GM12878 (cell line): ENCODE results near the gene TMPRSS3. TPM values are rescaled to one million over a fixed set of nuclear protein-coding genes. Genes with fewer than 3 reads are reported as not detected.

Experiments
- ATAC-seq: fragments of 200-7000 bp; cut with Tn5 transposase; 3 replicates; pipeline ENCODE4 v1.9.1; 2020; ENCODE audit warnings: mild to moderate bottlenecking, moderate library complexity
- BruUV-seq: library from RNA; stranded (reverse); fragments of 400-500 nt; replicated peaks from 2 replicates; lab custom pipeline; 2021; lab: Mats Ljungman, UMichigan
- CTCF ChIA-PET: fragments of 300-600 bp; sonication (Branson Sonifier 250); formaldehyde crosslinking; extraction: SDS; loops from one replicate; lab custom pipeline; 2021; ENCODE audit warnings: inconsistent platforms; lab: Yijun Ruan, JAX
- POLR2A ChIA-PET: fragments of 350-600 bp; formaldehyde crosslinking; extraction: SDS; loops from one replicate; lab custom pipeline; 2021; ENCODE audit warnings: inconsistent platforms; lab: Charles Lee
- RAD21 ChIA-PET: fragments of 300-600 bp; sonication (Branson Sonifier 250); formaldehyde crosslinking; loops from one replicate; lab custom pipeline; 2023; ENCODE audit warnings: antibody characterized with exemption; ENCODE audit not compliant: unreplicated experiment; lab: Charles Lee
- SMC1A ChIA-PET: fragments of 300-600 bp; sonication (Branson Sonifier 250); formaldehyde crosslinking; loops from one replicate; lab custom pipeline; 2023; ENCODE audit not compliant: unreplicated experiment, uncharacterized antibody; lab: Charles Lee
- DNase-seq: peaks from one replicate; pipeline ENCODE4 v3.0.0-alpha.2; 2011; ENCODE audit warnings: low read depth, low spot score
- FAIRE-seq: peaks from 3 replicates; lab custom pipeline; 2011; peaks lifted over from hg19 to GRCh38; lab: Jason Lieb, UNC
- H2AFZ ChIP-seq: 2 replicates; pipeline ENCODE4 v1.6.0; 2011; ENCODE audit warnings: low read depth, low read length, control low read depth; ENCODE audit not compliant: control insufficient read depth
- H3K27ac ChIP-seq: 2 replicates; pipeline ENCODE4 v1.5.1; 2011; ENCODE audit warnings: control low read depth; ENCODE audit not compliant: control insufficient read depth, insufficient read depth
- H3K27me3 ChIP-seq, 2 experiments: replicated peaks in 1 of 2; 2 replicates each; pipeline versions ENCODE4 v1.6.0 to v1.6.1; 2011; ENCODE audit warnings: low read length in 1 of 2; ENCODE audit not compliant: control insufficient read depth in 2 of 2, insufficient read depth in 2 of 2
- H3K36me3 ChIP-seq, 2 experiments: 2 replicates each; pipeline ENCODE4 v1.5.1; 2011; ENCODE audit warnings: low read length in 1 of 2; ENCODE audit not compliant: control insufficient read depth in 2 of 2, insufficient read depth in 2 of 2
- H3K4me1 ChIP-seq: 2 replicates; pipeline ENCODE4 v1.6.1; 2011; ENCODE audit warnings: mild to moderate bottlenecking, low read length, moderate library complexity, mixed read lengths; ENCODE audit not compliant: control insufficient read depth, insufficient read depth
- H3K4me2 ChIP-seq: 2 replicates; pipeline ENCODE4 v1.6.0; 2011; ENCODE audit warnings: control low read depth; ENCODE audit not compliant: control insufficient read depth, insufficient read depth
- H3K4me3 ChIP-seq: fragments of 200-600 bp; sonication (generic); 2 replicates; pipeline ENCODE4 v1.5.1; 2016
- H3K79me2 ChIP-seq: 2 replicates; pipeline ENCODE4 v1.6.0; 2011; ENCODE audit warnings: low read length; ENCODE audit not compliant: control insufficient read depth, insufficient read depth
- H3K9ac ChIP-seq: 2 replicates; pipeline ENCODE4 v1.8.0; 2011; ENCODE audit warnings: low read length, control low read depth, mixed read lengths; ENCODE audit not compliant: control insufficient read depth, insufficient read depth
- H3K9me3 ChIP-seq: replicated peaks from 3 replicates; pipeline ENCODE4 v1.5.1; 2011; ENCODE audit warnings: mild to moderate bottlenecking, low read length; ENCODE audit not compliant: control insufficient read depth, insufficient read depth
- H4K20me1 ChIP-seq: 2 replicates; pipeline ENCODE4 v1.6.0; 2011; ENCODE audit not compliant: control insufficient read depth, insufficient read depth
- ATF7 ChIP-seq: fragments of 450-650 bp; IDR thresholded peaks from 2 replicates; pipeline ENCODE4 v1.6.1; 2016; ENCODE audit warnings: low read depth, mild to moderate bottlenecking
- CEBPB ChIP-seq, 2 experiments: fragments of 150-350 bp in 1 of 2; IDR thresholded peaks; 2 replicates each; pipeline ENCODE4 v1.6.1; 2012 to 2014; ENCODE audit warnings: low read depth in 2 of 2, low read length in 2 of 2, borderline replicate concordance in 1 of 2, inconsistent platforms in 1 of 2
- E2F4 ChIP-seq: IDR thresholded peaks from 2 replicates; pipeline ENCODE4 v1.6.1; 2012; ENCODE audit warnings: low read depth, low read length, improper control_type of control experiment
- ELK1 ChIP-seq: IDR thresholded peaks from 2 replicates; pipeline ENCODE4 v1.6.1; 2012; ENCODE audit warnings: low read depth, low read length, improper control_type of control experiment
- FOXM1 ChIP-seq: IDR thresholded peaks from 2 replicates; pipeline ENCODE4 v1.6.1; 2012; ENCODE audit warnings: low read depth, mild to moderate bottlenecking, inconsistent platforms, low read length, moderate library complexity
- IRF3 ChIP-seq: fragments of 450-650 bp; IDR thresholded peaks from 2 replicates; pipeline ENCODE4 v1.6.1; 2014; ENCODE audit warnings: mild to moderate bottlenecking
- MAX ChIP-seq: IDR thresholded peaks from 2 replicates; pipeline ENCODE4 v1.6.1; 2012; ENCODE audit warnings: low read depth, low read length, improper control_type of control experiment
- MEF2A ChIP-seq: IDR thresholded peaks from 2 replicates; pipeline ENCODE4 v1.6.1; 2011; ENCODE audit warnings: low read depth, mild to moderate bottlenecking, low read length, moderate library complexity; ENCODE audit not compliant: insufficient read depth
- MLLT1 ChIP-seq: fragments of 450-650 bp; IDR thresholded peaks from 2 replicates; pipeline ENCODE4 v1.6.1; 2016; ENCODE audit warnings: mild to moderate bottlenecking
- NFYB ChIP-seq: IDR thresholded peaks from 2 replicates; pipeline ENCODE4 v1.6.1; 2011; ENCODE audit warnings: low read depth, mild to moderate bottlenecking, low read length, improper control_type of control experiment, moderate library complexity; ENCODE audit not compliant: insufficient read depth
- PKNOX1 ChIP-seq: fragments of 450-650 bp; IDR thresholded peaks from 2 replicates; pipeline ENCODE4 v1.6.1; 2016; ENCODE audit warnings: mild to moderate bottlenecking
- SMAD5 ChIP-seq: IDR thresholded peaks from 2 replicates; pipeline ENCODE4 v1.6.1; 2016; ENCODE audit warnings: antibody characterized with exemption, low read depth
- SPI1 ChIP-seq: IDR thresholded peaks from 2 replicates; pipeline ENCODE4 v1.6.1; 2011; ENCODE audit warnings: low read depth, mild to moderate bottlenecking, low read length, moderate library complexity, borderline replicate concordance; ENCODE audit not compliant: insufficient read depth
- TBL1XR1 ChIP-seq: IDR thresholded peaks from 2 replicates; pipeline ENCODE4 v1.6.1; 2012; ENCODE audit warnings: low read depth, low read length, improper control_type of control experiment
- ZNF384 ChIP-seq: IDR thresholded peaks from 2 replicates; pipeline ENCODE4 v1.6.1; 2012; ENCODE audit warnings: low read depth, mild to moderate bottlenecking, low read length, improper control_type of control experiment, borderline replicate concordance
- WGBS: methylation state at CpG from one replicate; pipeline ENCODE4 v1.1.6; 2016; ENCODE audit warnings: low lambda C conversion rate; ENCODE audit not compliant: insufficient replicate concordance, insufficient coverage; ENCODE audit errors: missing lambda C conversion rate; 5-methylcytosine and 5-hydroxymethylcytosine counted together
- in situ Hi-C: fragments of 300-500 bp; cut with MboI; formaldehyde crosslinking; loops from 9 replicates; pipeline ENCODE4 v1.14.3; 2018; ENCODE audit warnings: mixed read lengths
- intact Hi-C: fragments of 100-400 bp; cut with micrococcal nuclease; formaldehyde crosslinking; loops from one replicate; pipeline ENCODE4 v1.14.2; 2022; ENCODE audit not compliant: unreplicated experiment
- polyA plus RNA-seq, 11 experiments: library from polyadenylated mRNA; depleted of rRNA in 4 of 11; unstranded in 6 of 11; stranded (reverse) in 5 of 11; fragments of >200 nt; fragmentation: Nextera tagmentation in 4 of 11; fragmentation: Illumina TruSeq in 1 of 11; extraction: Ambion mirVana in 4 of 11; extraction: Trizol in 1 of 11; gene quantifications; 1 replicate in 1 of 11; 2 replicates in 10 of 11; pipeline versions ENCODE4 v1.2.1 to v1.2.3, GENCODE V29; 2011 to 2016; ENCODE audit warnings: inconsistent platforms in 2 of 11, missing spikeins in 2 of 11, low read depth in 1 of 11
- total RNA-seq, 4 experiments: library from RNA; depleted of rRNA in 3 of 4; stranded (reverse); fragments of >200 nt in 3 of 4; fragmentation: Illumina TruSeq in 1 of 4; extraction: Trizol in 1 of 4; gene quantifications; 2 replicates each; pipeline versions ENCODE4 v1.2.1 to v1.2.3, GENCODE V29; 2013 to 2021

TMPRSS3 gene
- total and polyA plus RNA-seq, 10 of the 15 experiments (the other 5 are each of a cell fraction or from before 2014, with no cell fraction given) = 0.51 to 1.5 (median 0.82) TPM; not detected in 1

- TF ChIP-seq CEBPB (IDR thresholded peaks at IDR 0.05; ENCODE audit: borderline replicate concordance in 1 of 2, low read depth in 2 of 2, low read length in 2 of 2) = no peak
- TF ChIP-seq E2F4 = no peak
- no peak for TF ChIP-seq TBL1XR1
- TF ChIP-seq MAX = no peak
- TF ChIP-seq FOXM1 = no peak
- TF ChIP-seq IRF3 = no peak
These were observed 47.4 kb upstream of the TMPRSS3 start (continued) for GRCh38 chr21:42443181-42443785.

GRCh38 chr21:42441963-42442362, 46.1 kb upstream of the TMPRSS3 start:
- H3K4me2 ChIP-seq = no peak overlapping the region
- 55% methylated on average over 6 of the region's 6 CpGs for WGBS
- H2AFZ ChIP-seq = no peak overlapping the region
- H4K20me1 ChIP-seq = no peaks in the 10 kb centered on the region
- no peaks in the 10 kb centered on the region for H3K27me3 ChIP-seq
- H3K4me3 ChIP-seq = no peak overlapping the region
- in situ Hi-C loops = no loop called here
- FAIRE-seq (no peak), DNase-seq (no peak), ATAC-seq (no peak)
- H3K27ac ChIP-seq = no peak overlapping the region
- ChIA-PET SMC1A (interaction anchor here (0.9 to 3.0 kb wide), 13 partner anchors 16 to 134 kb away, joined by 3 to 14 read pairs (median 3); partner anchors contain the start of gene UBASH3A), POLR2A (interaction anchor here (0.6 to 2.3 kb wide), 6 partner anchors 19 to 569 kb away, joined by 3 to 8 read pairs (median 6); no protein-coding TSS in a partner anchor), CTCF (interaction anchor here (0.6 to 1.8 kb wide), 12 partner anchors 9 to 296 kb away, joined by 3 to 10 read pairs (median 4); no protein-coding TSS in a partner anchor), RAD21 (interaction anchor here (0.9 to 5.9 kb wide), 10 partner anchors 9 to 156 kb away, joined by 3 to 81 read pairs (median 3); partner anchors contain the start of gene UBASH3A)
- no TSS peak for BruUV-seq
- no peaks in the 10 kb centered on the region for H3K36me3 ChIP-seq
- H3K9ac ChIP-seq = no peak overlapping the region
- H3K79me2 ChIP-seq = no peaks in the 10 kb centered on the region
- H3K9me3 ChIP-seq = no peaks in the 10 kb centered on the region; the same call in 2 of the 3 replicates
- H3K4me1 ChIP-seq = peaks cover 24% of the 10 kb centered on the region
- intact Hi-C loops = loop anchor here (2.0 to 5.0 kb wide), 2 partner anchors 49 to 65 kb away; no protein-coding TSS in a partner anchor
- TF ChIP-seq SMAD5 (no peak), ZNF384 (no peak), MEF2A (no peak), ATF7 (no peak), MLLT1 (no peak), ELK1 (no peak), SPI1 (no peak), NFYB (no peak), PKNOX1 (no peak)
